Daoy (cell line): Measurements from ENCODE around the gene CDH15. TPM values are rescaled to one million over a fixed set of nuclear protein-coding genes. Genes with fewer than 3 reads are reported as not detected.

Experiments
- DNase-seq: peaks from one replicate; pipeline ENCODE4 v3.0.0-alpha.2; 2015; ENCODE audit warnings: low read depth
- total RNA-seq: library from RNA; depleted of rRNA; stranded (reverse); fragments of >200 nt; shearing (Covaris generic); gene quantifications from 2 replicates; pipeline ENCODE4 v1.2.3, GENCODE V29; 2014; rRNA removed

The CDH15 gene, protein sequence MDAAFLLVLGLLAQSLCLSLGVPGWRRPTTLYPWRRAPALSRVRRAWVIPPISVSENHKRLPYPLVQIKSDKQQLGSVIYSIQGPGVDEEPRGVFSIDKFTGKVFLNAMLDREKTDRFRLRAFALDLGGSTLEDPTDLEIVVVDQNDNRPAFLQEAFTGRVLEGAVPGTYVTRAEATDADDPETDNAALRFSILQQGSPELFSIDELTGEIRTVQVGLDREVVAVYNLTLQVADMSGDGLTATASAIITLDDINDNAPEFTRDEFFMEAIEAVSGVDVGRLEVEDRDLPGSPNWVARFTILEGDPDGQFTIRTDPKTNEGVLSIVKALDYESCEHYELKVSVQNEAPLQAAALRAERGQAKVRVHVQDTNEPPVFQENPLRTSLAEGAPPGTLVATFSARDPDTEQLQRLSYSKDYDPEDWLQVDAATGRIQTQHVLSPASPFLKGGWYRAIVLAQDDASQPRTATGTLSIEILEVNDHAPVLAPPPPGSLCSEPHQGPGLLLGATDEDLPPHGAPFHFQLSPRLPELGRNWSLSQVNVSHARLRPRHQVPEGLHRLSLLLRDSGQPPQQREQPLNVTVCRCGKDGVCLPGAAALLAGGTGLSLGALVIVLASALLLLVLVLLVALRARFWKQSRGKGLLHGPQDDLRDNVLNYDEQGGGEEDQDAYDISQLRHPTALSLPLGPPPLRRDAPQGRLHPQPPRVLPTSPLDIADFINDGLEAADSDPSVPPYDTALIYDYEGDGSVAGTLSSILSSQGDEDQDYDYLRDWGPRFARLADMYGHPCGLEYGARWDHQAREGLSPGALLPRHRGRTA
- total RNA-seq: not detected in 2 replicates

DNA sequence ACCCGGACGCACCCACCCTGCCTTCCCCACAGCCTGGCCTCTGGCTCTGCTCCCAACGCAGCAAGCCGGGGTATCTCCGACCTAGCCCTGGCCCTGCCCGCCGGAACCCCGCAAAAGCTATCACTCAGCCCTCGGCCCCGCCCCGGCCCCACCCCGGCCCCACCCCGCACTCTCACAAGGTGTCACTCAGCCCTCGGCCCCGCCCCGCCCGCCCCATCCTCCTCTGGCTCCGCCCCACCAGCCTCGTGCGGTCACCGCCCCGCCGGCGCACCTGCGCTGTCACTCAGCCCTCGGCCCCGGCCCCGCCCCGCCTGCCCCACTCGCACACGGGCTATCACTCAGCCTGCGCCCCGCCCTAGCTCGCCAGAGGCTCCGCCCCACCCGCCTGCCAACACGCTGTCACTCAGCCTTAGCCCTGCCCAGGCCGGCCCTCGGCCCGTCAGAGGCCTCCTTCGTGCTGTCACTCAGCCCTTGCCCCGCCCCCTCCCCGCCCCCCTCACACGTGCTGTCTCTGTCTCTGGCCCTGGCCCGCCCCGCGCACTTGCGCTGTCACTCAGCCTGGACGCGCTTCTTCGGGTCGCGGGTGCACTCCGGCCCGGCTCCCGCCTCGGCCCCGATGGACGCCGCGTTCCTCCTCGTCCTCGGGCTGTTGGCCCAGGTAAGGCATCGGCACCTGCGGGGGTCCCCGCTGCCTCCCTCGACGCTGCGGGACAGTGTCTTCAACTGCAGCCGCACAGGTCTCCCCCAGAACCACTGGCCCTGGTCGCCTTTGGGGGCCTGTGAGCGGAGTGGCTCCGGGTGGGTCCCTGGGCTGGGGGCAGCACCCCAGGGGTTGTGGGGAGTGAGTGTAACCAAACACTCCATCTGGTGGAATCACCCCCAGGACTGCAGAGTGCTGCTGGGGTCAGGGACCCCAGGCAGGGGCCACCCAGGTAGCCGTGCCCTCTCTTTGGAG is at the start of gene CDH15:
Gene CDH15, plus strand, starts transcription at position 533 of the 955 bp plus-strand sequence. Its CDS starts 84 bp downstream, at position 617.
- peak; percentile 95 for DNase-seq

DNA sequence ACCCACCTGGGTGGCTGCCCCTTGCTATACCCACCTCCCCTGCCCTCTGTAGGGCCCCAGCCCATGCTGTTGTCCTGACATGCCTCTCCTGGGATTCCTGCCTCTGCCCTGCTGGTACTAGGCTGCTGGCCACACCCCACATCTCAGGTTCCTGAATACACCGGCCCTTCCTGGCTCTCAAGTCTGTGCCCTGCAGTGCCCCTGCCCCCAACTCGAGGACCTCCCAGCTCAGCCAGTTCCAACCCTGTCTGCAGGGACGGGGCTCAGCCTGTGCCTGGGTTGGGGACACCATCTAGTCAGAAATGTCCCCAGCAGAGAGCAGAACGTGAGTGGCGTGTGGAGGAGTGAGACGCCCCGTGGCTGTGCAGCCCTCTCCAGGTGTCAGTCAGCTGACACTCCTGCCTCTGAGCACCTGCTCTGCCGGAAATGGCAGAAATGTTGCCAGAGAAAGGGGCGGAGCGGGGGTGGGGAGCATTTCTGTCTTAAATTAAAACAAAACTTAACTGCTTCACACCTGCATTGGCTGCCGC is 49.2 kb upstream of the CDH15 start:
- no peak for DNase-seq

DNA sequence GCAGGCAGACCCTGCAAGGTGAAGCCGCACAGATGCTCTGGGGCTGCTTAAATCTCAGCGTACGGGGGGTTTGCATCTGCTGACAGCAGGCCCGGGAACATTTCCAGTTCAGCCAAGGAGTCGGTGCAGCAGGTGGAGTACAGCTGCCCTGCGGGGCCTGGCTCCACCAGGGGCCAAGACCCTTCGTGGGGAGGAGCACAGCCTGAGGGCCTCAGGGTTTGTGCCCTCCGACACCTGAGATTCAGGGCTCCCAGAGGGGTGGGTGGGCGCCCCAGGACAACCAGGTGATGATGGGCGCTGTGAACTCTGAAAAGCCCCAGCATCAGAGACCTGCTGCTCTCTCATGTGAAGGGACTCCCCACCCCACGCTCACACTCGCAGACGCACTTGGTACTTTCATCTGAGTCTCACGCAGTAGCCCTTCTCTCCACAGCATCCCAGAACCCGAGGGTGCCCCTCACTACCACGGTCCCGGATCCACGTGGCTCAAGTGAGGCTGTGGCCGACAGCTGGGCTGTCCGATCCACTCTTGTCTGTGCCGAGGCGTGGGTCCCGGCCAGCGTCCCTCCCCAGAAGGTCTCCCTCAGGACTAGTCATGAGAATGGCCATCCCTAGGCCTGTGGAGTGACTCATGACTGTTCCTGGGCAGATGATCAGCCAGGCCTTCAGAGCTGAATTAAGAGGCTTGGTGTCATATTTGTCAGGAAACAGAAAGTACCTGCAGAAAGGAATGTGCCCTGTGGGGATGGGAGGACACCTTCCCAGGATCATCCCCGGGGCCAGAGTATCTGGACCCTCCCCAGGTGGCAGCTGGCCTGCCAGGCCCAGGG is 48.3 kb upstream of the CDH15 start:
- no peak for DNase-seq

DNA sequence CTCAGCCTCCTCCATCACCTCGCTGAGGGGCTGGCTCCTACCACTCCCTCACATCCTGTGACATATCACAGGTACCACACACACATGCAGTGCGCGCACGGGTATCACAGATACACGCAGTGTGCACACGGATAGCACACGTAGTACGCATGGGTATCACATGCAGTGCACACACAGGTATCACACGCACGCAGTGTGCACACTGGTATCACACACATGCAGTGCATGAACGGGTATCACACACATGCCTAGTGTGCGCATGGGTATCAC is 47.8 kb upstream of the CDH15 start:
- DNase-seq: no peak

DNA sequence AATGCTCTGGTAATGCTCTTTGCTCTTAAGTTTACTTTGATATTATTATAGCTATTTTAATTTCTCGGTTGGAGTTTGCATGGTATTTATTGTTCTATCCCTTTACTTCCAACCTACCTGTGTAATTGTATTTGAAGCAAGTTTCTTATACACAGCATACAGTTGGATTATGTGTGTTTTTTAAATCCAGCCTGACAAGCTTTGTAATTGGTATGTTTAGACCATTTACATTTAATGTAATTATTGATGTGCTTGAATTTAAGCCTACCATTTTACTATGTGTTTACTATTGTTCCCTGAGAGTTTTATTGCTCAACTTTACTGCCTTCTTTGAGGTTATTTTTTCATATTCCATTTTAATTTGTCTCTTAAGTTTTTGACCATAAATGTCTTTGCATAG is 42.2 kb upstream of the CDH15 start:
- no peak for DNase-seq

DNA sequence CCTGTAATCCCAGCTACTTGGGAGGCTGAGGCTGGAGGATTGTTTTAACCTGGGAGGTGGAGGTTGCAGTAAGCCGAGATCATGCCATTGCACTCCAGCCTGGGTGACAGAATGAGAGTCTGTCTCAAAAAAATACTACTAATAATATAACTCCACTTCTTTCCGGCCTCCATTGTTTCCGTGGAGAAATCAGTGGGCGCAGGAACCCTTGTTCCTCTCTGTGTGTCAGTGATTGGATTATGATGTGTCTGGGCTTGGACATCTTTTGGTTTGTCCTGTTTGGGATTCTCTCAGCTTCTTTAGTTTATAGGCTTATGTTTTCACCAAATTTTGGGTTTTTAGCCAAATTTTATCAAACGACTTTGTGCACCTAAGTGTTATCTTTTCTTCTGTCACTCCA is 41.1 kb upstream of the CDH15 start:
- no peak for DNase-seq

DNA sequence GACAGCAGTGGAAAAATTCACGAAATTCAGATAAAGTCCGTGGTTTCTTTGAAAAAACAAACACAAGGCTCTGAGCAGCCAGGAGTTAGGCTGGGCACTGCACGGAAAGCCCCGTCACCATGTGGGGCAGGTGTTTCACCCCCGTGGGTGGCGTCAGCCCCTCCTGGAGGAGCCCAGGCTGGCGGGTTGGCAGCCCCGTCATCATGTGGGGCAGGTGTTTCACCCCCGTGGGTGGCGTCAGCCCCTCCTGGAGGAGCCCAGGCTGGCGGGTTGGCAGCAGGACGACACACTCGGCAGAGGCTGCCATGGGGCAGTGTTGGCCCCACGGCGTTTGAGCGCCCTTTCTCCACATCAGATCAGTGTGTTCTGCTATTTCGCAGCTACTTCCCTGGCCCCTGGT is 39.8 kb upstream of the CDH15 start:
- no peak for DNase-seq

DNA sequence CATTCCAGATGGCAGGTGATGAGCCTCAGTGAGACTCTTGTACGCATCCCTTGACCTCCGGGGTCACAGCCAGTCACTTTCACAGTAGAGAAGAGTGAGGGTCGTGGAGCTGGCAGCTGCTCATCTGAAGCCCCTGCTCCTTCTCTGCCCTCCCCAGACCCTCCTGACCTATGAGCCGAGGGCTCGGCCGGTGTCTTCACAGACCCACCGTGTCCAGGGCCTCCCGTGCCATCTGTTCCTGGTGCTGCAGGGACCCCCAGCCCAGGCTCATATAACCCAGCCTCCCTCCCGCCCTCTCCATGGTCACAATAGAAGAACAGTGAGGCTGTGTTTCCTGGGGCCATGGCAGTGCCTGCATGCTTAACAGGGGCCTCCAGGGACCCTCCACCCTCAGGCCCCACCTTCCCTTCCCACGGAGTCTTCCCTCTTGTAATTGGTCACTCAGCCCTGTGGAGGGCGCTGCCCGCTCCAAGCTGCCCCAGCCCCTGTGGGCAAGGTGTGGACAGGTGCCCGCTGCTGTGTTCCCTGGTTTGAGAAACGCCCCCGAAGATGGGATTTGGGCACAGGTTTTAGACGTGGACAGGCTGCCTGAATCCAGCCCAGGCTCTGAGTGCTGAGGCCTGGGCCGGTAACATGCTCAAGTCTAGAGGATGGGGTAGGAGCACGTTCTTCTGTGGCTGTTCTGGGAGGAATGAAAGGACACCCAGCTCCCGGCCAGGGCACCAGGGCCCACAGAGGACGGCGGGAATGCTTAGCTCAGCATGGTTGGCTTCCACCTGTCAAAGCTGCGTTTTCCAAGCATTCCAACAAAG is 39.1 kb upstream of the CDH15 start:
- DNase-seq: no peak

DNA sequence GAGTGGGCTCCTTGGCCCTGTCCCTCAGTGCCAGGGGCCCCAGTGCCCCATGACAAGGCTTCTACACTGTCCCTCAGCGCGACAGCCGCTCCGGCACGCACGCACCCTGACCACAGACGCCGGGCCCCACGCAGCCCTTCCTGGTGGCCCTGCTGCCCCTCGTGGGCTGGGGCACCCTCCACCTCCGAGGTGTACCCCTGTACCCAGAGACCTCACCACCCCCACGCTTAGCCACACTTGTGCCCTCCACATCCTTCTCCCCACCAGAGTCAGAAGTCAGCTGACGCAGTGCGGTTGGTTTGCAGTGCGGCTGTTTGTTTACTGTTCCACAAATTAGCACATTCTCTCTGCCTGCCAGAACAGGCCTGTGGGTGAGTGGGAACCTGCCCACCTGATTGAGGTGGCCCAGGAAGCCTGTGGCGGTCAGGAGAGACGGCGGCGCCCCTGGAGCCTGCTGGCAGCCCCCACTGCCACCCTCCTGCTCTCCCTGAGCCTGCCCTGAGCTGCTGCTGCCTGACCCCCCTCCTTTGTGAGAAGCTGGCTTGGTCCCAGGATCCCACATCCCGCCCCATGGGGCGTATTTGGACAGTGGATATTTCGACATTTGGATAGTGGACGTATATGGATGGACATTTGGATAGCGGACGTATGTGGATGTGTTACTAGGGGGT is 38.0 kb upstream of the CDH15 start:
- no peak for DNase-seq

DNA sequence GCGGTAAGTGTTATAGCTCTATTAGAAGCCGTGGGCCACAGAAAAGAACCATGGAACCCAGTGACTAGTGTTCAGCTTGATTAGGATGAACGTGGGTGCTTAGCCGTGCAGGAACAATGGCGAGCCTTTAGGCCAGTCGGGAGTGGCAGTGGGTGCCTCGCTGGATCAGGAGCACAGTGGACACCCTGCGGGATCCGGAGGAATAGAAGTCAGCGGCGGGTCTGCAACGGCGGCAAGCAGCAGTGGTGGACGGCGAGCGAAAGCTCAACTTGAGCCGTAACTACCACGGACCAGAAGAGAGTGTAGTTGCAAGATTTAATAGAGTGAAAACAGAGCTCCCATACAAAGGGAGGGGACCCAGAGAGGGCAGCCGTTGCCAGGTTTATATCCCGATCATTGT is 37.3 kb upstream of the CDH15 start:
- DNase-seq: no peak

DNA sequence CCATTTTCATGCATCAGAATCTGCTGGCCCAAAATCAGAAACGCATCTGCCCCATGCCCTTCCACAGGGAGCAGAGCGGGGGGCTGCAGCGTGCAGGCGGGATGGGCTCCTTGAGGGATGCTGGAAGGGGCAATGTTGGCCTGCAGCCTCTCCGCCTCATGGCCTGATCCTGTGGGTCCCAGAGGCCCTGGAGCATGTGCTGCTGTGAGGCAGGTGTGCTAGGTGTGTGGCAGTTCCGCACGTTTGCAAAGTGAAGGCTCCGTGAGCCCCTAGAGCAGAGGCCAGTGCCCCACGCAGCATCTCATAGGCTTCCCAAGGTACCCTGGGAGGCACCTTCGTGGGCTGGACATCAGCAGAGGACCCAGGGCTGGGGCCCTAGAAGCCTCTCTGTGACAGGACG is 36.4 kb upstream of the CDH15 start:
- DNase-seq: no peak

DNA sequence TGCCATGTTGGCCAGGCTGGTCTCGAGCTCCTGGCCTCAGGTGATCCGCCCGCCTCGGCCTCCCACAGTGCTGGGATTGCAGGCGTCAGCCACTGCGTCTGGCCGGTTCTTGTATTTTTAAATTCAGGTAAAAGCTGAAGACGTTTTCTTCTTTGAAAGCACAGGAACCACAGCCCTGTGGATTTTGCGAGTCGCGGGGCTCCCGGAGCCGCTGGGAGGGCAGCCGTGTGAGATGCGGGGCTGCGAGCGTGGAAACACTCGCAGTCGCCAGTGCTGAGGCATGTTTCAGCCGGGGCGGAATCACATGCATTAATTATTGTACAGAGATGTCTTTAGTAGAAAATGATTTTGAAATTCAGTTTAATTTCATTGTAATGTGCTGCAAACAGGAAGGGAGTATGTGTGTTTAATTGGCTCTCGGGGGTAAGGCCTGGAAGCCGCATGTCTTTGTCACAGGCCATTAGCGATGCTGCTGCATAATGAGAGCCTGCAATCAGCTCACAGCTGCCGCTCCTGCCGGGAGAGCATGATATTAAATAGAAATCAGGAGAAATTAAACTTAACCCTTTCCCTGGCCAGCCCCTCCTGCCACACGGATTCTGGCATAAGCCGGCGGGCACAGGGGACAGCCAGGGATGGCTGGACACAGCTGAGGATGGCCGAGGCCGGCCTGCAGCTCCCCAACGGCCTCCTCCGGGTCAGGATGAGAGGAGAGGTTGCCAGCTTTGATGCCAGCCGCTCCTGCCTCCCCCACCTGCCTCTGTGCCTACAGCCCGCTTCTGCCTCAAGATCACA is 35.4 kb upstream of the CDH15 start:
- DNase-seq: no peak

DNA sequence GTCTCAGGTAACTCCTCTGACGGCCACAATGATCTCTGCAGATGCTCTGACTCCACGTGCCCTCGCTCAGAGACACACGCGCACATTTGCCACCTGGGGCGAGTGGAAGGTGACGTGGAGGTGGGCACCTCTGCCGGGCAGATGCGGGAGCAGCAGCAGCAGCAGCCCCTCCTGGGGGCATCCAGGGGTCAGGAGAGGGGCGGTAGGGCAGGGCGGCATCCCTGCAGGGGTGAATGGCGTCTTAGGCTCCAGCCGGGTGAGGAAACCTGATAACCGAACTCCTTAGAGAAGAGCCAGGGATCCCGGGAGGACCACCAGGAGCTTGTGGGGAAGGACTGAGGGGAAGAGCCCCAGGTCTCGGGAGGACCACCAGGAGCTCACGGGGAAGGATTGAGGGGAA is 34.6 kb upstream of the CDH15 start:
- no peak for DNase-seq

DNA sequence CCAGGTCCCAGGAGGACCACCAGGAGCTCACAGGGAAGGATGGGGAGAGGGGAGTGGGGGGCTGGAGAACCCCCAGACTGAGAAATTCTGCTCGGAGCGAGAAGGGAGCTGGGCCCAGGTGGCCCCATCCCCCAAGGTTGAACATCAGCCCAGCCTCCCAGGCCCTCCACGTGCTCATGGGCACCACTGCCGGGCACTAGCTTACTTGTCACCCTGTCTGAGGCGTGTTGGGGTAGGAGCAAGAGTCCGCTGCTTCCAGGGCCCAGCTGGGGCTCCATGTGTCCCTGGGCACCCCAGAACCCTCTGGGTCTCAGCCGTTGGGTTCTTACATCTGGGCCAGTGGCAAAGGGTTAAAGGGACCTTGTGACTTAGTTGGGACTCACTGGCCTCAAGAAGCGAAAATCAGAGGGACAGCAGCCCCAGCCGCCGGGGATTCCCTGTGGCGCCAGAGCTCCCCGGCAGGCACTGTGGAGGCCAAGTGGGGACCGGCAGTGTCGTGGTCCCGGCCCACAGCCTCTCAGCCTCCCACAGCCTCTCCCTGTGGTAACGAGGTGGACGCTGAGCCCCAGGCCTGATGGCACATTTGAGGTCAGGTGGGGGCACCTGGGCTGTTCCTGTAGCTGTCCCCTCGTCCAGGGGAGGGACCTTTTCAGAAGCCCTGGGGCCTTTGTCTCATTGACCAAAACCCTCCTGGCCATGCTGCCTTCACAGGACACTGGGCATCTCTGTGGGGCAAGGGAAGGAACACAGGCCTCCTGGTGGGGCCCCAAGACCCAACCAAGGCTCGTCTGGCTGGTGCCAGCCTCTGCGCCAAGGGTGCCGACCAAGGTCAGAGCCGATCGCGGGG is 33.7 kb upstream of the CDH15 start:
- DNase-seq: no peak

DNA sequence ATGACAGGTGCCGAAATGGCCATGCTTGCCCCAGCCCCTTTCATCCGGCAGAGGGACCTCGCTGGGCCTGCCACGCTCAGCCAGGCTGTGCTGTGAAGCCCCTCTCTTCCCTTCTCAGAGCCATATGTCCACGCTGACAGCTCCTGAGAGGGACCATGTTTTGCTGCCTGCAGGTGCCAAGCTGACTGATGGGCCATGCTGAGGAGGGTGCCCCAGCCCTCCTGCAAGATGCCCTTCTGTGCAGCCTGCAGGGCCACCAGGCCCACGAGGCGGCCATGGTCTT is 33.1 kb upstream of the CDH15 start:
- DNase-seq: no peak

DNA sequence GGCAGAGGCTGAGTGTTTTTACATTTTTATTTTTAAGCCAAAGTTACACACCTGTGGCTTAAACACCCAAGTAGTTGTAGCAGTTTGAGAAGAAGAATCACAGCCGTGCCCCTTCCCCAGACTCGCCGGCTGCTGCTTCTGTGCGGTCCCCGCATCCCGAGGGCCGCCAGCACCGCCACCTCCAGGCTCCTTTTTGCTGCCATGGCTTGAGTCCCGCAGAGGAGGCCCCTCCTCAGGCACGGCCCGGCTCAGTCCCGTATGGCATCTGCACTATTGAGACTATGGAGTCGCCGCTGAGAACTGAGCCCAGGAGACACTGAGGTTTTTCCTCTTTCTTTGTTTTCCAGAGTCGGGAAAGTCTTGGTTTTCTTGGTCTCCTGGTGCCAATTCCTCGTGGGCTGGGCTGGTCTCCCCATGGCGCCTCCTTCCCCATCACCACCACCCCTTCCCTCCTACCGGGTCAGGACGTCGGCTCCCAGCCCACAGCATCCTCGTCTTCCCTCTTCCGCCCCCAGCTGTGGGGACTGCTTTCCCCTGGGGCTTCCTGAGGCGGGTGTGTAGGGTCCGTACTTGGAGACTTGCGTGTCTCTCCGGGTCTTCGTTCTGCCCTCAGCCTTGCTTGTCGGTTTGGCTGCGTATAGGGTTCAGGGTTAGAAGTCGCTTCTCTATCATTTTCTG is 32.6 kb upstream of the CDH15 start:
- no peak for DNase-seq

DNA sequence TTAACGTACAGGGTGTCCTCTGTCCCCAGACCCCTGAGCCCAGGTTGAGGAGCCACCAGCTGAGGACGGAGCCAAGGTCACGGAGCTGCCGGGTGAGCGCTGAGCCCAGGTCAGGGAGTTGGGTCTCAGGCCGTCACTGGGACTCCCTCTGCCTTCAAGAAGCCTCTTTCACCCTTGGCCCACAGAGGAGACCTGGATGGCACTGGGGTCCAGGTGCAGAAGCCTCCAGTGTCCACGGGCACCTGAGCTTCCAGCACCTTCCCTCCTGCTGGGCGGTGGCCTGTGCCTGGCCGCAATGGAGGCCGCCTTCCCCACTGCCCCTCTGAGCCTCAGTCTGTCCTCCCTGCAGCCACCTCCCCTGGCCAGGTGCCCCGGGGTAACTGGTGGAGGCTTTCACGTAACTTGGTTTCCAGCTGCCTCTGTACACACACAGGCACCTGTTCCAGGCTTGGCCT is 31.6 kb upstream of the CDH15 start:
- no peak for DNase-seq
